CD4-positive, alpha-beta memory T cell (primary cell): ENCODE data around the gene FNDC5. TPM values are rescaled to one million over a fixed set of nuclear protein-coding genes. Genes with fewer than 3 reads are reported as not detected.

Source experiments
- CTCF ChIA-PET: fragments of 350-600 bp; sonication (Branson Sonifier 250); formaldehyde crosslinking; loops from one replicate; lab custom pipeline; 2021; ENCODE audit warnings: inconsistent platforms; ENCODE audit not compliant: partially characterized antibody; lab: Charles Lee
- POLR2A ChIA-PET: fragments of 350-600 bp; sonication (Branson Sonifier 250); formaldehyde crosslinking; loops from one replicate; lab custom pipeline; 2021; ENCODE audit not compliant: partially characterized antibody; lab: Charles Lee
- DNase-seq, 5 donors: peaks; one replicate each; pipeline versions ENCODE4 v3.0.0 to v3.0.0-alpha.2; 2020 to 2022; ENCODE audit warnings: mixed read lengths in 1 of 5
- H3K27ac ChIP-seq: one replicate; pipeline ENCODE4 v1.7.0; 2013; ENCODE audit warnings: low read depth, low read length
- H3K27me3 ChIP-seq: 2 replicates; pipeline ENCODE4 v1.7.0; 2013; ENCODE audit warnings: mild to moderate bottlenecking, low read length, moderate library complexity; ENCODE audit not compliant: insufficient read depth
- H3K36me3 ChIP-seq: 2 replicates; pipeline ENCODE4 v1.7.0; 2013; ENCODE audit warnings: mild to moderate bottlenecking, low read length, moderate library complexity; ENCODE audit not compliant: insufficient read depth
- H3K4me1 ChIP-seq: 2 replicates; pipeline ENCODE4 v1.7.0; 2013; ENCODE audit warnings: mild to moderate bottlenecking, low read length, moderate library complexity; ENCODE audit not compliant: insufficient read depth
- H3K4me3 ChIP-seq, 2 donors: one replicate each; pipeline ENCODE4 v1.7.0; 2013; ENCODE audit warnings: low read length in 2 of 2, mild to moderate bottlenecking in 1 of 2
- H3K9me3 ChIP-seq, 2 donors: one replicate each; pipeline ENCODE4 v1.7.0; 2013; ENCODE audit warnings: low read length in 2 of 2, control low read depth in 1 of 2; ENCODE audit not compliant: control insufficient read depth in 1 of 2
- H3K27ac Mint-ChIP-seq, 7 donors: one replicate each; pipeline ENCODE4 v1.8.0; 2020 to 2021; ENCODE audit warnings: mixed read lengths in 7 of 7, mild to moderate bottlenecking in 6 of 7, inconsistent platforms in 3 of 7, moderate library complexity in 3 of 7
- H3K27me3 Mint-ChIP-seq, 2 donors: one replicate each; pipeline ENCODE4 v1.8.0; 2020 to 2021; ENCODE audit warnings: mixed read lengths in 2 of 2
- H3K36me3 Mint-ChIP-seq, 2 donors: one replicate each; pipeline ENCODE4 v1.8.0; 2020 to 2021; ENCODE audit warnings: mixed read lengths in 2 of 2, inconsistent platforms in 1 of 2, mild to moderate bottlenecking in 1 of 2
- H3K4me1 Mint-ChIP-seq, 4 donors: one replicate each; pipeline ENCODE4 v1.8.0; 2020 to 2021; ENCODE audit warnings: mixed read lengths in 4 of 4, mild to moderate bottlenecking in 1 of 4
- H3K4me3 Mint-ChIP-seq, 8 donors: one replicate each; pipeline ENCODE4 v1.8.0; 2020 to 2021; ENCODE audit warnings: mixed read lengths in 8 of 8, mild to moderate bottlenecking in 7 of 8, moderate library complexity in 6 of 8, inconsistent platforms in 3 of 8
- H3K9me3 Mint-ChIP-seq, 8 donors: one replicate each; pipeline ENCODE4 v1.8.0; 2020 to 2021; ENCODE audit warnings: mixed read lengths in 8 of 8, mild to moderate bottlenecking in 5 of 8, inconsistent platforms in 3 of 8, moderate library complexity in 1 of 8
- intact Hi-C: fragments of 100-400 bp; cut with micrococcal nuclease; formaldehyde crosslinking; loops from one replicate; pipeline ENCODE4 v1.15.1; 2023
- polyA plus RNA-seq, 2 donors: library from polyadenylated mRNA; unstranded; fragments of 300-500 nt; fragmentation: Illumina TruSeq; gene quantifications; one replicate each; pipeline ENCODE4 v1.2.3, GENCODE V29; 2021
- total RNA-seq, 2 experiments: library from RNA; stranded (reverse); gene quantifications; one replicate each; pipeline ENCODE4 v1.2.3, GENCODE V29; 2021

The FNDC5 gene
- not detected for total RNA-seq
- polyA plus RNA-seq = not detected

- Mint-ChIP-seq H3K36me3 (peaks cover 5 to 19% of the 10 kb centered on the region in 2 donors), H3K27ac (peak within 1 kb of the TSS in 1 of 7 donors; percentile 42), H3K9me3 (peaks cover 0 to 2% (median 0%) of the 10 kb centered on the region in 8 donors), H3K4me1 (peaks cover 10 to 24% (median 17%) of the 10 kb centered on the region in 4 donors), H3K4me3 (peak within 1 kb of the TSS; percentile 67 to 77 (median 76)), H3K27me3 (peaks cover 37 to 41% of the 10 kb centered on the region in 2 donors)
- intact Hi-C loops = loop anchor here (5.0 kb wide), 1 partner anchor 98 kb away; no protein-coding TSS in a partner anchor
- Histone ChIP-seq H3K27me3 (peaks cover 12% of the 10 kb centered on the region), H3K9me3 (no peaks in the 10 kb centered on the region), H3K36me3 (no peaks in the 10 kb centered on the region), H3K27ac (no peak within 1 kb of the TSS), H3K4me1 (peaks cover 4% of the 10 kb centered on the region), H3K4me3 (no peak within 1 kb of the TSS)
- ChIA-PET POLR2A (no interaction called here), CTCF (interaction anchor here (1.1 to 1.8 kb wide), 6 partner anchors 8 to 162 kb away, joined by 3 to 19 read pairs (median 3); no protein-coding TSS in a partner anchor)
- no peak for DNase-seq
These were observed at the start of gene FNDC5 for GRCh38 chr1:32870615-32871363. FNDC5 (minus strand) TSS chr1:32870912.

- no peak overlapping the region for H3K27ac Mint-ChIP-seq
- DNase-seq = no peak
- Histone ChIP-seq H3K4me1 (peaks cover 7% of the 10 kb centered on the region), H3K36me3 (no peaks in the 10 kb centered on the region), H3K27ac (no peak overlapping the region), H3K4me3 (no peak overlapping the region), H3K27me3 (peaks cover 21% of the 10 kb centered on the region), H3K9me3 (no peaks in the 10 kb centered on the region)
- no peaks in the 10 kb centered on the region for H3K9me3 Mint-ChIP-seq
- H3K36me3 Mint-ChIP-seq = no peaks in the 10 kb centered on the region
- no peak overlapping the region for H3K4me3 Mint-ChIP-seq
- CTCF ChIA-PET = interaction anchor here (2.0 kb wide), 1 partner anchor 135 kb away, joined by 7 read pairs; no protein-coding TSS in a partner anchor
- peaks cover 6 to 20% (median 9%) of the 10 kb centered on the region in 4 donors for H3K4me1 Mint-ChIP-seq
- POLR2A ChIA-PET = no interaction called here
- intact Hi-C loops = no loop called here
- H3K27me3 Mint-ChIP-seq = peaks cover 55 to 57% of the 10 kb centered on the region in 2 donors
These were observed 49.4 kb upstream of the FNDC5 start for GRCh38 chr1:32919811-32920733.

- CTCF ChIA-PET = no interaction called here
- H3K9me3 ChIP-seq = no peaks in the 10 kb centered on the region
- no peak overlapping the region for H3K27ac Mint-ChIP-seq
These were observed 47.5 kb upstream of the FNDC5 start for GRCh38 chr1:32918179-32918578.

GRCh38 chr1:32917521-32917920 lies 46.8 kb upstream of the FNDC5 start:
- Histone ChIP-seq H3K4me1 (no peaks in the 10 kb centered on the region), H3K27me3 (peaks cover 14% of the 10 kb centered on the region), H3K36me3 (no peaks in the 10 kb centered on the region), H3K27ac (no peak overlapping the region), H3K4me3 (no peak overlapping the region), H3K9me3 (no peaks in the 10 kb centered on the region)
- ChIA-PET CTCF (interaction anchor here (0.6 kb wide), 1 partner anchor 140 kb away, joined by 3 read pairs; no protein-coding TSS in a partner anchor), POLR2A (no interaction called here)
- Mint-ChIP-seq H3K4me3 (no peak overlapping the region), H3K27me3 (peaks cover 36 to 37% of the 10 kb centered on the region in 2 donors), H3K27ac (no peak overlapping the region), H3K36me3 (no peaks in the 10 kb centered on the region), H3K9me3 (no peaks in the 10 kb centered on the region), H3K4me1 (peaks cover 0 to 6% (median 2%) of the 10 kb centered on the region in 4 donors)
- intact Hi-C loops = no loop called here
- DNase-seq = peak in 1 of 5 donors; percentile 29

More at GRCh38 chr1:32918179-32918578, 47.5 kb upstream of the FNDC5 start:
- Mint-ChIP-seq H3K27me3 (peaks cover 42% of the 10 kb centered on the region in 2 donors), H3K9me3 (no peaks in the 10 kb centered on the region), H3K4me1 (peaks cover 0 to 6% (median 2%) of the 10 kb centered on the region in 4 donors), H3K36me3 (no peaks in the 10 kb centered on the region), H3K4me3 (no peak overlapping the region)
- no peak for DNase-seq
- H3K27ac ChIP-seq = no peak overlapping the region
- H3K36me3 ChIP-seq = no peaks in the 10 kb centered on the region
- peaks cover 14% of the 10 kb centered on the region for H3K27me3 ChIP-seq
- POLR2A ChIA-PET = no interaction called here
- H3K4me1 ChIP-seq = no peaks in the 10 kb centered on the region
- no peak overlapping the region for H3K4me3 ChIP-seq
- intact Hi-C loops = no loop called here

GRCh38 chr1:32915766-32916706 lies 45.3 kb upstream of the FNDC5 start:
- Mint-ChIP-seq H3K9me3 (no peaks in the 10 kb centered on the region), H3K36me3 (no peaks in the 10 kb centered on the region), H3K27me3 (peaks cover 28% of the 10 kb centered on the region in 2 donors), H3K27ac (no peak overlapping the region), H3K4me3 (no peak overlapping the region), H3K4me1 (peaks cover 0 to 6% (median 2%) of the 10 kb centered on the region in 4 donors)
- CTCF ChIA-PET = no interaction called here
- POLR2A ChIA-PET = no interaction called here
- Histone ChIP-seq H3K4me3 (no peak overlapping the region), H3K9me3 (no peaks in the 10 kb centered on the region), H3K27ac (no peak overlapping the region), H3K4me1 (no peaks in the 10 kb centered on the region), H3K36me3 (no peaks in the 10 kb centered on the region), H3K27me3 (peaks cover 10% of the 10 kb centered on the region)
- intact Hi-C loops = no loop called here
- no peak for DNase-seq

GRCh38 chr1:32910319-32910718 lies 39.6 kb upstream of the FNDC5 start:
- intact Hi-C loops = no loop called here
- Mint-ChIP-seq H3K27me3 (peaks cover 1% of the 10 kb centered on the region in 2 donors), H3K4me1 (no peaks in the 10 kb centered on the region), H3K4me3 (no peak overlapping the region), H3K9me3 (peaks cover 0 to 2% (median 0%) of the 10 kb centered on the region in 8 donors), H3K27ac (no peak overlapping the region), H3K36me3 (no peaks in the 10 kb centered on the region)
- CTCF ChIA-PET = no interaction called here
- DNase-seq = no peak
- Histone ChIP-seq H3K27ac (no peak overlapping the region), H3K4me3 (no peak overlapping the region), H3K36me3 (no peaks in the 10 kb centered on the region), H3K27me3 (no peaks in the 10 kb centered on the region), H3K9me3 (no peaks in the 10 kb centered on the region), H3K4me1 (no peaks in the 10 kb centered on the region)
- POLR2A ChIA-PET = no interaction called here
